NOMO-1 treated with dmso at 0.1 percent for 144 hours (cell line): Measurements from ENCODE around the gene FSHB.
"Not testable (repeated sequence)": the region's sequence is repeated elsewhere in the genome, so short reads cannot be mapped to it uniquely, and the experiment has no call there.

Source experiments
- DNase-seq: peaks from one replicate; lab custom pipeline; 2025; ENCODE audit not compliant: unreplicated experiment; lab: John Stamatoyannopoulos, UW

FSHB gene

DNA sequence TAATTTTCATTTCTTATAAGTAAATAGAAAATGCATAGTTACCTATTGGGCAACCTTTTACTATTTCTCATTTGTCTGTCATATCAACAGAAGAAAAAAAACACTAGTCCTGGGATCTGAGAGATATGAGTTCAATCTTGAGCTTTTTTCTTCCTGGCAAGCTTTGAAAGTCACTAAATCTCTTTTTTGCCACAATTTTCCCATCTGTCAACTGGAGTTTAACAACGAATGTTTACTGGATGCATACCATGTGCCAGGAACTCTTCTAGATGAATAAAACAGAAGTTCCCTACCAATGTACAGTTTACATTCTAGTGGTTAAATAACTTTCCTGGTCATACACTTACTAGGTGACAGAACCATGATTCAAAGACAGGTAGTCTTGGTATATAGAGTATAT is 31.0 kb downstream of the FSHB start:
- no peak for DNase-seq

DNA sequence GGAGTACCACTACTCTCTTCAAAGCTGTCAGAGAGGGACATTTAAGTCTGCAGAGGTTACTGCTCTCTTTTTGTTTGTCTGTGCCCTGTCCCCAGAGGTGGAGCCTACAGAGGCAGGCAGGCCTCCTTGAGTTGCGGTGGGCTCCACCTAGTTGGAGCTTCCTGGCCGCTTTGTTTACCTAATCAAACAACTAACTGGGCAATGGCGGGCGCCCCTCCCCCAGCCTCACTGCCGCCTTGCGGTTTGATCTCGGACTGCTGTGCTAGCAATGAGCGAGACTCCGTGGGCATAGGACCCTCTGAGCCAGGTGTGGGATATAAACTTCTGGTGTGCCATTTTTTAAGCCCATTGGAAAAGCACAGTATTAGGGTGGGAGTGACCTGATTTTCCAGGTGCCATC is 37.8 kb downstream of the FSHB start:
- DNase-seq = not testable (repeated sequence)

DNA sequence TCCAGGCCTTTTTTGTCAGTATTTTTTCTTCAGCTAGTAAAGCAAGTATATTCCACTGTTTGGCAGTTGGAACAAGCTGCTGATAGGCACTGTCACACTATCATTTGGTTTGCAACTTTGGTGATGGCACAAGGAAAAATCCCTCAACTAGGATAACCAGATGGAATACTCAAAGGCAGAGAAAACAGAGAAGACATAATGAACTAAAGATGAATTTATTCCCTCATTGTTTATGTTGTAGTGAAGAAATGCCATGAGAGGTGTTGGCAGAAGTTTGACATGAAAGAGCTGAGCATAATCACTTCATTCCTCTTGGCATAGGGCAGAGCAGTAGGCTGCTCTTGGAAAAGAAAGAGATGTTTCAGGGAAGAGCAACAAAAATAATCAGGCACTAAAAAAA is 39.9 kb downstream of the FSHB start:
- no peak for DNase-seq

DNA sequence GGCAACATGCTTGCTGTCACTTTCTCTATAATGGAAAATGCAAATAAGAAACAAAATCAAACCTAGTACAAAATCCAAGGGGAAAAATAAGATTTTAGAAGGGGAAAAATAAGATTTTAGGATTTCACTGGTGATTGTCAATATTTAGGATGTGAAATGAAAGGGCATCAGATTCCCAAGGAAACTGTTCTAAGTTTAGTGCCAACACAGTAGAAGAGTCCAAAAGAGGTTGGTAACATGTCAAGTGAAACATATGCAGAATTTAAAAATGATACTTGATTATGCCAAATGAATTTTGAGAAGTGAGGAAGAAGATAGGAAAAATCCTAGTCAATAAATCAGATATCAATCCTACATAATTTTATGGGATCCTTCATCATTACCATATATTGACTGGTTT is 46.4 kb downstream of the FSHB start:
- no peak for DNase-seq

DNA sequence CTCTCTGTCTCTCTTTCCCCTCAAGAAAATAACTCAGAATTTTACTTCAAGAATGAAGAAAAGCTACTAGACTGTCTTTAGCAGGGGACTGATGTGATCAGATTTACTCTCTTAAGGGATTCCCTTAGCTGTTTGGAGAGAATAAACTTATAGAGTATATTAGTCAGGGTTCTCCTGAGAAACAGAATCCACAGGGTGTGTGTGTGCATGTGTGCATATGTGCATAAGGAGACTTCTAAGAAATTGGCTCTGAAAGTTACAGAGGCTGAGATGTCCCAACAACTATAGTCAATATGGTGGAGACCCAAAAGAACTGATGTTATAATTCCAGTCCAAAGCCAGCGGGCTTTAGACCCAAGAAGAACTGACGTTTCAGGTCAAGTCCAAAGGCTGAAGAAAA is 49.0 kb downstream of the FSHB start:
- DNase-seq = no peak

DNA sequence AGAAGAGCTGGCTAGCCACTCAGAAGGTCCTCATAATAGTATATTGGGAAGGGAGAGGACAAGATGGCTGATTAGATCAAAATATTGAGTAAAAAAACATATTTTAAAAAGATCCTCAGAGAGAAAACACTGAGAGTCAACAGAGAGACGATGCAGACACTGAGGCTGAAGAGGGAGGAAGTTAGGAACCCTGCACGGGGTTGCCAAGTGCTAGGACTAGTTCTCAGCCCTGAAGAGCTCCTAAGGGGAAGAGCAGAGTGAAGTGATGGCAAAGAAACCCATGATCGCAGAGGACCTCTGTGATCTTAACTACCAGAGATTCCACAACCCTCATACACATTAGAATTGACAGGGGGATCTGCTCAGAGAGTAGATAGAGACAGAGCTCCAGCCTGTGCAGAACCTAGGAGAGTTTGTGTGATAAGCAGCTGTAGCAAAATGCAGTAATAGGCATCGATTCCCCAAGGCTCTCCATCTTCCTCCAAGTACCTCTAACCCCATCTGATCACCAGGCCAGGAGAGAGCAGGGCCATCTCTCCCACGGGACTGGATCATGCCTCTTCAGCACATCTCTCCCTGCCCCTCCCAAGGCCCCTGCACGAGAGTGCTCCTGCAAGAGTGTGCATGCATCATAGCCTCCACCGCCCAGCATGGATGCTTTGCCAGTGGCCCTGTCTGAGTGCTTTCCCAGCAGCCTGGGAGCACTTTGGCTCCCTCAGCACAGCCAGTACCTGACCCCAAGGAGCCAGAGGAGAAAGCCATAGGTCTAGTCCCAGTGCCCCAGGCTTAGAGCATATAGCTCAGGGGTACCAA is 50.9 kb downstream of the FSHB start:
- DNase-seq = no peak

DNA sequence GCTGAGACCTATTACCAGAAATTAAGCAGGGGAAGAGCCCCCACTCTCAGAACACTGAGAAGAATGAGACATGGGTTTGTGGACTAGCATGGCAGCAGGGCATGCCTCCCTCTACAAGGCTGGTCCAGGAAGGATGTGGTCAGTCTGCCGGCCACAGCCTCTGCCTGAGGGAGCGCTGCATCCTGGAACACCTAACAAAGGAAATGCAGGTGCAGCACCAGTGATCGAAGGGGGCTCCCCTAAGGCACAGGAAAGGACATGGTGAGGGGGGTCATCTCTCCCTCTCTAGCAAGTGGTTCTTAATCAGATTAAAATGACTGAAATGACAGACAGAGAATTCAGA is 51.4 kb downstream of the FSHB start:
- no peak for DNase-seq
